OCI-LY7 (cell line): ENCODE measurements around the gene SEMA3C. TPM values are rescaled to one million over a fixed set of nuclear protein-coding genes. Genes with fewer than 3 reads are reported as not detected.

Experiments used
- BruUV-seq: library from RNA; stranded (reverse); fragments of 400-500 nt; replicated peaks from 2 replicates; lab custom pipeline; 2021; lab: Mats Ljungman, UMichigan
- CTCF ChIA-PET: fragments of 300-600 bp; sonication (Branson Sonifier 250); formaldehyde crosslinking; loops from one replicate; lab custom pipeline; 2022; ENCODE audit warnings: antibody characterized with exemption; ENCODE audit not compliant: unreplicated experiment; lab: Charles Lee
- POLR2A ChIA-PET: fragments of 300-600 bp; sonication (Branson Sonifier 250); formaldehyde crosslinking; loops from one replicate; lab custom pipeline; 2022; ENCODE audit warnings: antibody characterized with exemption; lab: Charles Lee
- DNase-seq: peaks from one replicate; pipeline ENCODE4 v3.0.0-alpha.2; 2015; ENCODE audit warnings: low spot score
- H2AFZ ChIP-seq: fragments of 200-600 bp; sonication (generic), shearing (Covaris generic); 2 replicates; pipeline ENCODE4 v1.6.1; 2014; ENCODE audit warnings: mild to moderate bottlenecking, antibody characterized with exemption, low read length, moderate library complexity
- H3K27ac ChIP-seq: fragments of 200-600 bp; sonication (generic); 2 replicates; pipeline ENCODE4 v1.5.1; 2014; ENCODE audit warnings: mixed run types, low read depth, mild to moderate bottlenecking, moderate library complexity, low read length, inconsistent platforms; ENCODE audit not compliant: poor library complexity, severe bottlenecking
- H3K36me3 ChIP-seq: fragments of 200-600 bp; sonication (generic); 2 replicates; pipeline ENCODE4 v1.6.1; 2014; ENCODE audit warnings: mild to moderate bottlenecking, antibody characterized with exemption, low read length, moderate library complexity, mixed read lengths; ENCODE audit not compliant: insufficient read depth
- H3K4me1 ChIP-seq: fragments of 200-600 bp; sonication (generic); 2 replicates; pipeline ENCODE4 v1.5.1; 2014; ENCODE audit warnings: mild to moderate bottlenecking, low read length; ENCODE audit not compliant: insufficient read depth, poor library complexity, severe bottlenecking
- H3K4me2 ChIP-seq: fragments of 200-600 bp; sonication (generic); 2 replicates; pipeline ENCODE4 v1.6.1; 2014; ENCODE audit warnings: mild to moderate bottlenecking, low read length
- H3K4me3 ChIP-seq: fragments of 200-600 bp; sonication (generic); 2 replicates; pipeline ENCODE4 v1.5.1; 2014; ENCODE audit warnings: mild to moderate bottlenecking, low read depth, low read length; ENCODE audit not compliant: poor library complexity, severe bottlenecking
- H3K79me2 ChIP-seq: fragments of 200-600 bp; sonication (generic); 2 replicates; pipeline ENCODE4 v1.6.1; 2016; ENCODE audit warnings: low read depth, mild to moderate bottlenecking, low read length, moderate library complexity, mixed read lengths; ENCODE audit not compliant: insufficient read depth
- H3K9me2 ChIP-seq: fragments of 200-600 bp; sonication (generic); 2 replicates; pipeline ENCODE4 v1.6.1; 2016; ENCODE audit warnings: mild to moderate bottlenecking, low read length, mixed read lengths; ENCODE audit not compliant: insufficient read depth
- H3K9me3 ChIP-seq: fragments of 200-600 bp; sonication (generic); 2 replicates; pipeline ENCODE4 v1.6.1; 2014; ENCODE audit warnings: mild to moderate bottlenecking, mixed run types, low read length, mixed read lengths
- H4K20me1 ChIP-seq: fragments of 200-600 bp; sonication (generic); 2 replicates; pipeline ENCODE4 v1.6.1; 2014; ENCODE audit warnings: mild to moderate bottlenecking, antibody characterized with exemption, low read length, moderate library complexity, mixed read lengths; ENCODE audit not compliant: insufficient read depth
- CTCF ChIP-seq: fragments of 200-600 bp; sonication (generic); conservative IDR thresholded peaks from 2 replicates; pipeline ENCODE4 v1.5.1; 2014; ENCODE audit warnings: mild to moderate bottlenecking, antibody characterized with exemption, low read length, moderate library complexity, mixed read lengths
- EZH2phosphoT487 ChIP-seq: fragments of 200-600 bp; sonication (generic); IDR thresholded peaks from 2 replicates; pipeline ENCODE4 v1.6.1; 2018; ENCODE audit warnings: low read depth, borderline replicate concordance, mild to moderate bottlenecking, mixed run types, antibody characterized with exemption, low read length, moderate library complexity, mixed read lengths
- intact Hi-C: fragments of 100-400 bp; cut with micrococcal nuclease; formaldehyde crosslinking; loops from one replicate; pipeline ENCODE4 v1.10.0; 2022; ENCODE audit not compliant: unreplicated experiment
- total RNA-seq, 2 experiments: library from RNA; depleted of rRNA in 1 of 2; stranded (reverse); fragments of >200 nt in 1 of 2; shearing (Covaris generic) in 1 of 2; gene quantifications; 2 replicates each; pipeline ENCODE4 v1.2.3, GENCODE V29; 2014 to 2022

Gene SEMA3C
- total RNA-seq, 2 experiments from 2014 or later: not detected

GRCh38 chr7:80870813-80871212 lies 48.0 kb downstream of the SEMA3C start:
- no peak overlapping the region for H3K4me2 ChIP-seq
- no peak overlapping the region for H2AFZ ChIP-seq
- H3K36me3 ChIP-seq: no peaks in the 10 kb centered on the region
- intact Hi-C loops: no loop called here
- CTCF ChIA-PET: no interaction called here
- H3K4me3 ChIP-seq: no peak overlapping the region
- no peaks in the 10 kb centered on the region for H4K20me1 ChIP-seq
- H3K27ac ChIP-seq: no peak overlapping the region
- no TSS peak for BruUV-seq
- H3K9me3 ChIP-seq: no peaks in the 10 kb centered on the region
- TF ChIP-seq EZH2phosphoT487: no peak
- TF ChIP-seq CTCF: no peak
- H3K9me2 ChIP-seq: no peaks in the 10 kb centered on the region
- POLR2A ChIA-PET: no interaction called here
- DNase-seq: no peak
- no peaks in the 10 kb centered on the region for H3K79me2 ChIP-seq
- H3K4me1 ChIP-seq: no peaks in the 10 kb centered on the region

- POLR2A ChIA-PET: no interaction called here
- Histone ChIP-seq H4K20me1 (no peaks in the 10 kb centered on the region), H3K4me2 (no peak overlapping the region), H3K27ac (no peak overlapping the region), H3K79me2 (no peaks in the 10 kb centered on the region), H2AFZ (no peak overlapping the region), H3K9me3 (no peaks in the 10 kb centered on the region), H3K4me1 (no peaks in the 10 kb centered on the region), H3K9me2 (no peaks in the 10 kb centered on the region), H3K4me3 (no peak overlapping the region), H3K36me3 (no peaks in the 10 kb centered on the region)
- TF ChIP-seq EZH2phosphoT487 (no peak), CTCF (no peak)
- CTCF ChIA-PET: no interaction called here
- intact Hi-C loops: no loop called here
- BruUV-seq: no TSS peak
- no peak for DNase-seq
Measured at GRCh38 chr7:80869821-80870751, 48.8 kb downstream of the SEMA3C start.
